G401 (cell line): ENCODE results near the gene SLC39A7. TPM values are rescaled to one million over a fixed set of nuclear protein-coding genes. Genes with fewer than 3 reads are reported as not detected.

ENCODE experiments used
- DNase-seq: peaks from one replicate; pipeline ENCODE4 v3.0.0-alpha.2; 2015; ENCODE audit warnings: low spot score
- in situ Hi-C: cut with HindIII; loops from 2 replicates; pipeline ENCODE4 v1.10.0; 2016; ENCODE audit warnings: low sequenced_read_pairs, mixed read lengths
- total RNA-seq: library from RNA; depleted of rRNA; stranded (reverse); fragments of >200 nt; shearing (Covaris generic); gene quantifications from 2 replicates; pipeline ENCODE4 v1.2.3, GENCODE V29; 2014

SLC39A7 gene
- total RNA-seq, 1 experiment from 2014 or later = 108 TPM

- in situ Hi-C loops = no loop called here
- DNase-seq = no peak
These were observed 14.9 kb upstream of the SLC39A7 start for GRCh38 chr6:33185654-33186187.

GRCh38 chr6:33187809-33188208 lies 12.9 kb upstream of the SLC39A7 start:
- DNase-seq = no peak
- in situ Hi-C loops = no loop called here

GRCh38 chr6:33189164-33189563 lies 11.5 kb upstream of the SLC39A7 start:
- no peak for DNase-seq
- in situ Hi-C loops = no loop called here

- in situ Hi-C loops = no loop called here
- no peak for DNase-seq
These were observed 10.8 kb upstream of the SLC39A7 start for GRCh38 chr6:33189625-33190448.

GRCh38 chr6:33190504-33191107 lies 10.1 kb upstream of the SLC39A7 start:
- no peak for DNase-seq
- in situ Hi-C loops = no loop called here

GRCh38 chr6:33191383-33192104 lies 9.1 kb upstream of the SLC39A7 start:
- in situ Hi-C loops = no loop called here

GRCh38 chr6:33192105-33192646 lies 8.5 kb upstream of the SLC39A7 start, which contains the start of gene COL11A2:
COL11A2 (minus strand) TSS chr6:33192467; CDS start chr6:33192240, 227 bp downstream.
- in situ Hi-C loops = no loop called here
- DNase-seq = no peak

More at GRCh38 chr6:33191383-33192104, 9.1 kb upstream of the SLC39A7 start:
- no peak for DNase-seq

GRCh38 chr6:33192671-33193602 lies 7.7 kb upstream of the SLC39A7 start:
- in situ Hi-C loops = no loop called here
- DNase-seq = peak; percentile 27

GRCh38 chr6:33193619-33194018 lies 7.0 kb upstream of the SLC39A7 start:
- in situ Hi-C loops = no loop called here

GRCh38 chr6:33194431-33194979 lies 6.2 kb upstream of the SLC39A7 start:
- DNase-seq = no peak
- in situ Hi-C loops = no loop called here

More at GRCh38 chr6:33193619-33194018, 7.0 kb upstream of the SLC39A7 start:
- no peak for DNase-seq

GRCh38 chr6:33195304-33196165 lies 5.1 kb upstream of the SLC39A7 start:
- no peak for DNase-seq
- in situ Hi-C loops = no loop called here

GRCh38 chr6:33197431-33198048 lies 3.1 kb upstream of the SLC39A7 start:
- in situ Hi-C loops = no loop called here
- DNase-seq = peak; percentile 74

GRCh38 chr6:33198159-33198852 lies 2.4 kb upstream of the SLC39A7 start:
- in situ Hi-C loops = no loop called here
- DNase-seq = no peak

GRCh38 chr6:33198853-33199436 lies 1.7 kb upstream of the SLC39A7 start:
- in situ Hi-C loops = no loop called here

GRCh38 chr6:33199687-33200218 lies 914 bp upstream of the SLC39A7 start:
- in situ Hi-C loops = no loop called here
- DNase-seq = no peak

More at GRCh38 chr6:33198853-33199436, 1.7 kb upstream of the SLC39A7 start:
- no peak for DNase-seq

GRCh38 chr6:33201147-33201545 lies 479 bp downstream of the SLC39A7 start:
- in situ Hi-C loops = no loop called here
- DNase-seq = no peak
